Measurements from ENCODE around the gene VPS13D. TPM values are rescaled to one million over a fixed set of nuclear protein-coding genes. Genes with fewer than 3 reads are reported as not detected.

Gene VPS13D
- total RNA-seq, 1 experiment from 2014 or later = 36.5 TPM

- no peak for TF ChIP-seq CTCF (IDR thresholded peaks at IDR 0.05; ENCODE audit: unreplicated experiment)
- ChIA-PET POLR2A (interaction anchor here (1.0 kb wide), 1 partner anchor 13 kb away, joined by 3 read pairs; no protein-coding TSS in a partner anchor), CTCF (no interaction called here)
- intact Hi-C loops (cut with micrococcal nuclease) = no loop called here
- DNase-seq (ENCODE audit: unreplicated experiment) = no peak
- Mint-ChIP-seq H3K9me3 (ENCODE audit: unreplicated experiment) (no peaks in the 10 kb centered on the region), H3K27ac (ENCODE audit: low read depth, unreplicated experiment) (no peak overlapping the region), H3K4me1 (ENCODE audit: insufficient read depth, unreplicated experiment) (no peaks in the 10 kb centered on the region), H3K36me3 (ENCODE audit: insufficient read depth, unreplicated experiment) (peaks cover 69% of the 10 kb centered on the region), H3K27me3 (ENCODE audit: insufficient read depth, unreplicated experiment) (no peaks in the 10 kb centered on the region), H3K4me3 (ENCODE audit: unreplicated experiment) (no peak overlapping the region)
- no TSS peak for BruUV-seq (replicated peaks)
These were observed 138.8 kb downstream of the VPS13D start for GRCh38 chr1:12368646-12369045.

- no peak for TF ChIP-seq CTCF (IDR thresholded peaks at IDR 0.05; ENCODE audit: unreplicated experiment)
These were observed 139.4 kb downstream of the VPS13D start for GRCh38 chr1:12369258-12369657.

GRCh38 chr1:12370333-12370975, 140.6 kb downstream of the VPS13D start:
- intact Hi-C loops (cut with micrococcal nuclease) = no loop called here
- TF ChIP-seq CTCF (IDR thresholded peaks at IDR 0.05; ENCODE audit: unreplicated experiment) = no peak
- no peak overlapping the region for H3K4me3 Mint-ChIP-seq (ENCODE audit: unreplicated experiment)
- H3K36me3 Mint-ChIP-seq (ENCODE audit: insufficient read depth, unreplicated experiment) = peaks cover 71% of the 10 kb centered on the region
- ChIA-PET CTCF (interaction anchor here (0.5 to 1.0 kb wide), 3 partner anchors 238 to 288 kb away, joined by 3 read pairs; no protein-coding TSS in a partner anchor), POLR2A (interaction anchor here (1.1 kb wide), 1 partner anchor 8 kb away, joined by 4 read pairs; no protein-coding TSS in a partner anchor)
- no peaks in the 10 kb centered on the region for H3K4me1 Mint-ChIP-seq (ENCODE audit: insufficient read depth, unreplicated experiment)
- BruUV-seq (replicated peaks) = no TSS peak
- H3K9me3 Mint-ChIP-seq (ENCODE audit: unreplicated experiment) = no peaks in the 10 kb centered on the region
- H3K27ac Mint-ChIP-seq (ENCODE audit: low read depth, unreplicated experiment) = no peak overlapping the region
- no peaks in the 10 kb centered on the region for H3K27me3 Mint-ChIP-seq (ENCODE audit: insufficient read depth, unreplicated experiment)
- DNase-seq (ENCODE audit: unreplicated experiment) = no peak

More at GRCh38 chr1:12369258-12369657, 139.4 kb downstream of the VPS13D start:
- Mint-ChIP-seq H3K27ac (ENCODE audit: low read depth, unreplicated experiment) (no peak overlapping the region), H3K9me3 (ENCODE audit: unreplicated experiment) (no peaks in the 10 kb centered on the region), H3K4me3 (ENCODE audit: unreplicated experiment) (no peak overlapping the region), H3K4me1 (ENCODE audit: insufficient read depth, unreplicated experiment) (no peaks in the 10 kb centered on the region), H3K27me3 (ENCODE audit: insufficient read depth, unreplicated experiment) (no peaks in the 10 kb centered on the region), H3K36me3 (ENCODE audit: insufficient read depth, unreplicated experiment) (peaks cover 71% of the 10 kb centered on the region)
- DNase-seq (ENCODE audit: unreplicated experiment) = no peak
- ChIA-PET CTCF (no interaction called here), POLR2A (interaction anchor here (1.0 to 1.1 kb wide), 2 partner anchors 9 to 12 kb away, joined by 3 to 4 read pairs; no protein-coding TSS in a partner anchor)
- intact Hi-C loops (cut with micrococcal nuclease) = no loop called here
- no TSS peak for BruUV-seq (replicated peaks)

GRCh38 chr1:12371053-12371452, 141.2 kb downstream of the VPS13D start:
- POLR2A ChIA-PET = no interaction called here
- Mint-ChIP-seq H3K36me3 (ENCODE audit: insufficient read depth, unreplicated experiment) (peaks cover 75% of the 10 kb centered on the region), H3K9me3 (ENCODE audit: unreplicated experiment) (no peaks in the 10 kb centered on the region), H3K27me3 (ENCODE audit: insufficient read depth, unreplicated experiment) (no peaks in the 10 kb centered on the region), H3K4me3 (ENCODE audit: unreplicated experiment) (no peak overlapping the region), H3K4me1 (ENCODE audit: insufficient read depth, unreplicated experiment) (no peaks in the 10 kb centered on the region), H3K27ac (ENCODE audit: low read depth, unreplicated experiment) (no peak overlapping the region)
- CTCF ChIA-PET = no interaction called here
- BruUV-seq (replicated peaks) = no TSS peak
- TF ChIP-seq CTCF (IDR thresholded peaks at IDR 0.05; ENCODE audit: unreplicated experiment) = no peak
- DNase-seq (ENCODE audit: unreplicated experiment) = no peak
- intact Hi-C loops (cut with micrococcal nuclease) = no loop called here

All from MCF 10A (cell line).